GM21737 (cell line): ENCODE measurements around the gene APBB2.
A peak's percentile ranks its signal among the peaks of the same experiment; 100 is the strongest.
"Not testable (repeated sequence)": the region's sequence is repeated elsewhere in the genome, so short reads cannot be mapped to it uniquely, and the experiment has no call there.

Experiments used
- ATAC-seq: cut with Tn5 transposase; IDR thresholded peaks from one replicate; pipeline ENCODE4 v1.9.1; 2021; ENCODE audit warnings: mild to moderate bottlenecking, moderate library complexity; ENCODE audit not compliant: unreplicated experiment

APBB2 gene

DNA sequence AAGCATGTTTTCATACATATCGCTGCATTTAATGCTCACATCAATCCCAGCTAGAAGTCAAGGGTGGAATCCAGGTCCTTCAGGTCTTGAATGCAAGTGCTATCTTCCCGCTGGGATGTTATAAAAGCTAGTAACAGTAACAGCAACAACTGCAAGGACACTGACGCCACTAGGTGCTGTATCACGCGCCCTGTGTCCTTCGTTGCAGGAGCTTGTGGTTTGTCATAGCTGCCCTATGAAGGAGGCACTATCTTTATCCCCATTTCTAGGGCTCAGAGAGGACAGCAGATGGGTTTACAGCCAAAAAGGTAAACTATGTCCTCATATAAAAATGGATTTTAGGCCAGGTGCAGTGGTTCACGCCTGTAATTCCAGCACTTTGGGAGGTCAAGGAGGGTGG is 261.7 kb downstream of the APBB2 start:
- no peak for ATAC-seq

DNA sequence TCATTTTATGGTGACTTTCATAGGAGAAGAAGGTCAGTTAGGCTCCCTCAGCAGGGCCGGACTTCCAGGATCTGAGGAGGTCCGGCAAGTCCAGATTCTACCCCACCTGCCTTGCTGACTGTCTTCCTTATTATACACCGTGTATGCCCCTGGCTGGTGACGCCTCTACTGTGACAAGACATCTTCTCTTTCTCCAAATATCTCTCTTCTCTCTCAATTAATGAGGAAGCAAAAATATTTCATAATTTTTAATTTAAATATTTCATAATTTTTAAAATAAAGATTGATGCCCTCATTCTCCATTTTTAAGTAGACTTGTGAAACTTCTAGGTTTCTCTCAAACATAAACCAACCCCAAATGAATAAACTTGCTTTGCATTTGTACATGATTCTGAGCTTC is 262.1 kb downstream of the APBB2 start:
- ATAC-seq, result no peak

DNA sequence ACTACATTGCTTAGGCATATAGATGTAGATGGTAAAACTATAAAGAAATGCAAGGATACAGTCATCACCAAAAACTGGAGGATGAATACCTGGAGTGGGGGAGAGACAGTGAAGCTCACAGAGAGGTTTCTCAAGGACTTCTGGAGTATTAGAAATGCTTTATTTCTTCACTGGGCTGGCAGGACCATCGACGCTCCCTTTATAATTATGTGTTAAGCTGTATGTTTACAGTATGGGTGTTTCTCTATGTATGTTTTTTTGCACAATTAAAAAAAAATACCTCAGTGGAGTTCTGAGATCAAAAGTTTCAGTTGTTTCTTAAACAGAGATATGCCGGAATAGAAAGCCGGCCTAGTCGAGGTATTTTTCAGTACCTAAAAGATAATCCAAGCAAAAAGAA is 263.3 kb downstream of the APBB2 start:
- no peak for ATAC-seq

DNA sequence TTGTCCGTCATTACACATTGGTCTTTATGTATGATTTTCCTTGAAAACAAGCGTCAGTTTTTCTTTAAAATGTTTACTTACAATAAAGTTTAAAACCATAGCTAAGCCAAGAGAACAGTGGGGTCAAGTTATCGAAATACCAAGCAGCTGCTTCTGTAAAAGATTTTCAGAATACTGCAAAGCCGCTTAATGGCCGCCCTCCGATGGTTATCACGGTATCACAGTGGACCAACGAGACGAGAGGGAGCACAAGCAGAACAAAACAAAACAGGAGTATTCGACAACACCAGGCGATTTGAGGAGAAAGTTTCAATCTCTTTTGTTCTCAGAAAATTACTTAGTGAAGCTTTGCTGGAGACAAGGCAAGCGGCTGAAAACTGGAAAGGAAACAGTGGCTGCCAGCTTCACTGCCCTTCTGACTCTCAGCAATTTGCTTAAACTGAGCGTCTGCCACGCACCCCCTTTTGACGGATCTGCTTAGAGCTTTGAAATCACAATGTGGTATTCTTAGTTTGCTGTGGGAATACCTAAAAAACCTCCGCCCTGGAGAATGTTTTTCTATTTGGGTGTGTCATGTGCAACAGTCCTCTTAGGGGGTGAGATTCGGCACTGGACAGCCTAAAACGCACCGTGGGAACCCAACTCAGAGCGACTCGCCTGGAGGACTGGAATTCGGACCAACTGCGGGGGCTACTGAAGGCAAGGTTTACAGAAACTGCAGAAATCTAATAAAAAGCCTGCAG is 264.8 kb downstream of the APBB2 start:
- ATAC-seq, result no peak

DNA sequence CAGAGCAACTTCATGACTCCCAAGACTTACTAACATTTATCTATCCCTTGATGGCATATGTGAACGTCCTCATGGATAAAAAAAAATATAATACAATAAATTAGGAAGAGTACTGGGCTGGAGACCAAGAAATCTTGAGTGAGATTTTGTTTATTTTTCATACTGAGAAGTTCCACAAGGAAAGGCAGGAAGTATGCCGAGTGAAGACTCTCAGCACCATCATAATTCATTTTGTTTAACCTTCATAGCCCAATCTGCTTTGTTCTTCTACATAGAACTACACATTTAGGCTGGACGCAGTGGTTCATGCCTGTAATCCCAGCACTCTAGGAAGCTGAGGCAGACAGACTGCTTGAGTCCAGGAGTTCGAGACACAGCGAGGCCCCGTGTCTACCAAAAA is 266.3 kb downstream of the APBB2 start:
- no peak for ATAC-seq

DNA sequence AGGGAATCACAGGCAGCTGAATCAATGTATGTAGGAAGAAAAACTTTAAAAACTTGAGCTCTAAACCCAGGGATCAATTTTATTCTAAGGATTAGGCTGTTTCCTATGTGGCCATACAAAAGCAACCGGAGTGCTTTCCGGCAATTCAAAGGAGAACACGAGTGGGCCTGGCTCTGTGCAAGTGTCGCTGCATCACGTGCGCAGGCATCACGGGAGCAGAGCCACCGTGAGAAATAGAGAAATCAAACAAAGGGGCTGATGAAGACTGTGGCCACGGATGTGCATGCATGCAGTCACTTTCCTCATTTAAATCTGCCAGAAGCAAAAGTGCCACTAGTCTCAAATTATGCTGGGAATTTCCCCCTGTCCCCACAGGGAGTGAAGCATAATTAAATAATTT is 267.7 kb downstream of the APBB2 start:
- no peak for ATAC-seq

DNA sequence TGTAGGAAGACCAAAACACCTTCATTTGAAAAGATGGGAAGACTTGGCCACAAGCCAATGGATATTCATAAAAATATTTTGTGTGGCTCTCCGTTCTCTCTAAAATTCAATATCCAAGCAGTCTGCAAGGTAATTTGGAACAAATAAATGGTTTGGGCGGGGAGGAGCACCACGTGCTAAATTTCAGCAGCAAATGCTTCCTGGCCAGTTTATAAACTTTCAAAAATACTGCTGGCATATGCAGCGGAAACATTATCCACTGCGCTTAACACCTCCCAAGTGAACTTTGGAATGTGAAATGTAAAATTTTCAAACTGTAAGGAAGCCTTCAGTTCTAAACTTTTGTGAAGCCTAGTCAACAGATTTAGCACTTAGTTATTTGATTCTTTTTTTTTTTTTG is 273.6 kb downstream of the APBB2 start:
- no peak for ATAC-seq

DNA sequence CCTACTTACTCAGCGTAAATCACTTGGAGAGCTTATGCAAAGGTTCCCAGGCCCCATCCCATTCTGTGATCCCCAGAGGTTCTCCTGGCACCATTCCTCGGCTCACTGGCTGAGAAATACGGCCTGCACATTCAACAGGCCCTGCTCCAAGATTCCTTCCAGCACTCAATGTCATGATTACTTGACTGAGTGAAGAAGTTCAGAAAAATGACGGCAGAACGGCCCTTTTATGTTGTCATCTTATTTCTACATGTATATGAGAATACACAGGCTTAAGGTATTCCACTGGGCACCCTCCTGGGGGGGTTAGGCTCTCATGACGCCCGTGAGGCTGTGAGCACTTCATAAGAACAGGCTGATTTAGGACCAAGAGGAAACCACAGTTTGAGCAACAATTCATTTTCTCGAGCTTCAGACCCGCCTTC is 274.0 kb downstream of the APBB2 start:
- no peak for ATAC-seq

DNA sequence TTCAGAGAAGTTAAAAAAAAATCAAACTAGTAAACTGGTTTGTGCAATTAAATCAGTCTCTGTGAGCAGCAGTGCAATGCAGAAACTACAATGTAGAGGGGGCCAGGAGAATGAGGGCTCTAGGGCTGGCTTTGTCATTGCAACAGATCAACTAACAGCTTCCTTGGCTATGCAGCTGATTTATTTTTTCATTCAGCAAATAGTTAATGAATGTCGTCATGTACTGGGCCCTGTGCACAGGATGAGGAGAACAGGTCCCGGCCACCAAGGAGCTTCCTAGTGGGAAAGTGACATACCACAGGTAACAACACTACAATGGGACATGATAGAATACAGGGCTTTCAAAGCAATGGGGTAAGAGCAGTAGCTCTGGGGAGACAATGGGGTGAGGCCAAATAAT is 274.5 kb downstream of the APBB2 start:
- ATAC-seq, result no peak

DNA sequence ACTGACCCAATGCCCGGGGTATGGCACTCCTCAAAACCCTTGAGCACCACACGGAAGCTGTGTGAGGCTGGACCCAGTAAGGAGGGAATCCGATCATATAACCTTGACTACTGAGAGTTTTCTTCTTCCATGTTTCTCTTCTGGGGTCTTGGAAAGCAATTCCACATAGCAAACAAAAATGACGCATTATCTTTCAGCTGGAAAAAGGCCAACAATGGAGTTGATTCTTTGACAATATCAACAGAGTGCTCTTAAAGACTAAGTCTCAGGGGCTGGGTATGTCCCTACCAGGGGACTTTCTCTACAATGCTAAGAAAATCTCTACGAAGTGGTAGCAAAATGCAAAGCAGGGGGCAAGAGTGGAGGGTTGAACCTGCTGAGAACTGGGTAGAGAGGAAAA is 276.0 kb downstream of the APBB2 start:
- ATAC-seq, result no peak

DNA sequence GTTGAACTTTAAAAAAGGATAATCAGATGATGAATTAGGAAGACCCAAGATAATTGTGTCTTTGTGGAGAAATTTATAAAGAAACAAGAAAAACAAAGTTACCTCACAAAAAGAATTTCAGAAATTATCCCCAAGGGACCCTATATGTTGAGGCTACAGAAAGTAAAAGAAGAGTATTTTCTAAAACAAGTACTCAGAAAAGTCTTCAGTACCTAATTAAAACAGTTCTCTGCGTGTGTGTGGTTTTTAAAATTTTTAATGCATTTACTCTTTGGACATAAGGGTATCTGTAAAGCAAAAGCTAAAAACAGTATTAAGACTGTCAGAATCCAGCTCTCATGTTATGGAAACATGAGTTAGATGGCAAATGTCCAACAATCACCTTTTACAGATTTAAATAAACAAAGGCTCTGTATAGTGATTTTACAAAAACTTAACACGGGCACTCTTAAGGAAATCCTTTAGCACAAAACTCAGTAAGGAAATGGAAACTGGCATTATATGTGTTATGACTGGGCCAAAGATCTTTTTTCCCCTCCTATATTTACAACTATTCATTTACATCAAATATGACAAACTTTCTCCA is 277.1 kb downstream of the APBB2 start:
- no peak for ATAC-seq

DNA sequence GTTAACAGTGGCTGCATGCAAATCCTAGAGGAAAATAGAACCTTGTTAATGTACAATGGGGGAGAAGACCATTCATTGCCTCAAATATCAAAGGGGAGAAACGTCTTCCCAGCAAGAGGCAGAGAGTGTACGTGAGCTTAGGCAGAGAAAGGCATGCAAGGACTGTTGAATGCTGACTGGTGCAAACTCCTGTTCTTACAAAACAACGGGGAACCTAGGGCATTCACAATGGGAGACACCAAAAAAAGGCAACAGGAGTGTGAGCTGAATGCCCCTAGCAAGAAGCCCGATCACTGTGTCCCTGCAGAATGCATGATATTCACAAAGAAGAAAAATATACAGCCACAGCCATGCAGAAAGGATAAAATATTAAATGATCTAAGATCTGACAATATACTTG is 279.7 kb downstream of the APBB2 start:
- ATAC-seq, result no peak

DNA sequence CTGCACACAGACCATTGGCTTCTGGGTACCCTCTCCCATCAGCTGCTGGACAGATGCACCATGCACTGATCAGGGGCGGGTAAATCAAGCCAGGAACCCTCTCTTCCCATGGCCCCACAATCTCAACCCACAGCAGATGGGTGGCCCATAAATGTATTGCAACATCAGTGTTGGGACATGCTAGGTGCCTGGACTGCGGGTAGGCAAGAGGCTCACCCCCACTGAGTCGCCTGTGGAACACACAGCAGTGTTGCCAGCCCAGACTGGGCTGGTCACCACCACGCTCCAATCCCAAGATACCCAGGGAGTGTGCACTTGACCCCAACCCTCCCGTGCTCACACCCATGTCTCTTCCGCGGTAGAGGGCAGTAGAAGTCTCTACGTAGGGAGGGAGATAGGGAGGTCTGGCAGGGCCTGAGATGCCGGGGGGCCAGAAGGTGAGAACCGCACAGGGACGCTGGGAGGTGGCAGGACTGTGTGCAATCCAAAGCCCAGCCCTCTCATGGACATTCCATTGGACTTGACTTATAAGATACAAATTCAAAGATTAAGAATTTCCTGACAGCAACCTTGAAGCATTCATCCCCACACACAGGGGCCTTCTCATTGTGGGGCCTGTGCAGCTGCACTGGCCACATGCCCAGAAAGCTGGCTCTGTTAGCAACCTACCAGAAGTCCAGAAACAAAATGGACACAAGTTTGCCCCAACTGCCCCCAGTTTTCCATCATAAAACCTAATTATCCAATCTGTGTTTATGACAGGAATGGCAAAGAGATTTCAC is 280.9 kb downstream of the APBB2 start:
- ATAC-seq, result no peak

DNA sequence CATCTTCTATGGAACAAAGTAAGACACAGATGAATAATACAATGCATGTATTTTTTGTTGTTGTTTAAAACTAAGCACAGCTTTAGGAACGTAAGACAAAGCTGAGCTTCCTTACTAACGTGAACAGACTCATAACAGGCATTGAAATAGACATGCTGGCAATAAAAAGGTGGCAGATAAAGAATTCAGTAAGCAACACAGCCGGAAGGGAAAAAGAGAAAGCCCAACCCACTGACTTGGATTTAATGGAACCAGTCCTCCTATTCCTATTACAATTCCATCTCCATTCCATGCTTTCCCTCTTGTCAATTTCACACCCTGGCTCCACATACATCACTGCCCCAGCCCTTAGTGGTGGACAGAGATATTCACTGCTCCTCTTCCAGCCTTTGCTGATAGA is 282.5 kb downstream of the APBB2 start:
- no peak for ATAC-seq

DNA sequence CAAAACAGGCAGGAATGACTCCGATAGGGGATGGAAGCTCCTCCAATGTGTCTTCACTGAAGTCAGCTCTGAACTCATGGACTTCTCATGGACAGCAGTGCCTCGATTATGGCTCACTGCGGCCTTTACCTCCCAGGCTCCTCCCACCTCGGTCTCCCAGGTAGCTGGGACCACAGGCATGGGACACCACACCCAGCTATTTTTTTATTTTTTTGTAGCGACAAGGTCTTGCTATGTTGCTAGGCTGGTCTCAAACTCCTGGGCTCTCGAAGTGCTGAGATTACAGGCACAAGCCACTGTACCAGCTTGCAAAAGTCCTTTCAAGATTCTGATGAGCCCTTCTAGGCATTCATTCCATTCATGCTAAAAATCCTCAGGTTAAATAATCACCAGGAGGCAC is 283.1 kb downstream of the APBB2 start:
- ATAC-seq, result no peak

DNA sequence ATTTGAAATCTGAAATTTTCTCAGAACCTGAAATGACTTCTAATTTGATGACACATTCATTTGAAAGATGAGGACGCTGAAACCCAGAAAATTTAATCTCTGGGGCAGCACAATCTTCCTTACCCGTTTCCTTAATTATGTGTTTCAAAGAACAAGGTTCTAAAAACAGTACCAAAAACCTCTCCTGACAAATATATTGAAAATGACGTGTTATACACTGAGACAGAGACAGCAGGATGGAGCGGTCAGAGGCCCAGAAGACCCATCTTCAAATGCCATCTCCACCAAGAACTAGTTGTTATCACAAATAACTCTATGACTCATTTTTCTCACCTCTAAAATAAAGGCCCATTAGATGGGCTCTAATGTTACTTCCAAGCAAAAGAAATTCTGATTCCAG is 287.3 kb downstream of the APBB2 start:
- ATAC-seq, result no peak

DNA sequence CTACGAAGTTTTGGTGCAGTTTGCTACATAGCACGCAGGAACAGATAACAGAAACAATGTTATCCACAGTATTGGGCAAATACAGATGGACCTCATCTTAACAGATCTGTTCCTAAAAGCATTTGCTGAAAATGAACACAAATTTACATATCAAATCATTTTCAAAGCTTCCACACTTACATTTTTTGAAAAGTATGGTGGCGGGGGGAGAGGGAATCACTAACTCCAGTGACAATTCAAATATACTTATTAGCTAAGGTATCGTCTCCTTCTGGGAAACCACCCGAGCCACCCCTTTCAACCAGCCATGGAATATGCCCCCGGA is 289.6 kb downstream of the APBB2 start:
- ATAC-seq, result no peak

DNA sequence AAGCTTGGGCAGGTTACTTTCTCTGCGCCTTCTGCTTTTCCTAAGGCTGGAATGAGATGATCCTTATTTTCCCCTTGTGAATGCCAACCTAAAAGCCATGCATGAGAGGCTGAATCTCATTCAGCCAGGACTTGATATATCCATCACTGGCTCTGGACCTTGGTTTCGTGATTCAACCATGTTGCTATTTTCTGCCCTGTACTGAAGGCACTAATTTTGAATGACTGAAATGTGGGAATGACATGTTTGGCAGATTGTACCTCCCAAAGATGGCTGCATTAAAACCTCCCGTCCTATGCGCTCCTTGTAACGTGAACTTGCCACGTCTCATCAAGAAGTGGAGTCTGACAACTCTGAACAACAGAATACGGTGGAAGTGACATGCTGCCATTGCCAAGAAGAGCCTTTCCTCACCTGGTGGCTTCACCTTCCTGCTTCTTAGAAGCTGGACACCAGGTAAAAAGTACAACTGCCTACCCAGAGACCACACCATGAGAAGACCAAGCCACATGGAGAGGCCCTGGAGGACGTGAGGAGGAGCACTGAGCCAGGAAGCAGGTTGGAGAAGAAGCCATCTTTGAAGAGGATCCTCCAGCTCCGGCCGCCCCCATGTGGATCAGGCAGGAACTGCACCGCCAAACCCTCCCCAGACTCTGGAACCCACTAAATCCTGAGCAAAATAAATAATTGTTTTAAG is 290.1 kb downstream of the APBB2 start:
- ATAC-seq, result peak; percentile 65

DNA sequence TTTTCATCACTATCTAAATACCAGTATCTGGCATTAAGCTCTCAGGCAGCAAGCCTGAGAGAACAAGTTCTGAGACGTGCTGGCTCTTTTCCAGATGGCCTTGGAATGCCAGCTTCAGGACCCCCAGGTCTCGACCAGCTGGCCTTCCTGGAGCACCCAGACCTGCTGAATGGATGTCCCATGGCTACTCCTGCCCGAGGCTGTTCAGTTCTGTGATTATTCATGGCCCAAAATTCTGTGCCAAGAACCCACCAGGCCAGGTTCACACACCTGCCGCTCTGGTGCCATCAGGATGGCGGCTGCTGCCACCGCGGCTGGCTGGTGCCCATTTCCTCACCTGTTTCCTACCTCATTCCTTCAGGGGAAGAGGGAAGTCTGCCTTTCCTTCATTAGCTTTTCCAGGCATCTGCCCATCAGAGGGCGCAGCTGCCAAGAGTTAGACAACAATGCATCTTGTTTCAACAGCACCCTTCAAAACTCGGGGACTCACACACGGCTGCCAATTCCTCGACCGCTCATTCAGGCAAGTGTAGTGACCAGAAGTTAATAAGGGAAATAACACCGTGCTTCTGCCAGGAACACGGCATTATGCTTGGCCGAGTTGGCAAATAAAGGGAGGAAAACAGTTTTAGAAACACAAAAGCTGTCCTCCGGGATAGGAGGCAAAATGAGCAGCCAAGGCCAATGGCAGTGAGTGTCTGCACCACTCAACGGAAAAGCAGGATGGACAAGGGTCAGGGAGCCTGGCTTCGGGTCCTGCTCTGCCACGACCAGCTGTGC is 290.8 kb downstream of the APBB2 start:
- ATAC-seq, result no peak

DNA sequence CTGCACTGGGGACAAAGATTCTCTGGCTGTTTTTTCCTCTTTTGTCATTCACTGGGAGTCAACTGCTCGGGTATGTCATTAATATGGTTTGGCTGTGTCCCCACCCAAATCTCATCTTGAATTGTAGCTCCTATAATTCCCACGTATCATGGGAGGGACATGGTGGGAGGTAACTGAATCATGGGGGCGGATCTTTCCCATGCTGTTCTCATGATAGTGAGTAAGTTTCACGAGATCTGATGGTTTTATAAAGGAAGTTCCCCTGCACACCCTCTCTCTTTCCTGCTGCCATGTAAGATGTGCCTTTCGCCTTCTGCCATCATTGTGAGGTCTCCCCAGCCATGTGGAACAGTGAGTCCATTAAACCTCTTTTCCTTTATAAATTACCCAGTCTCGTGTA is 294.4 kb downstream of the APBB2 start:
- ATAC-seq, result not testable (repeated sequence)

DNA sequence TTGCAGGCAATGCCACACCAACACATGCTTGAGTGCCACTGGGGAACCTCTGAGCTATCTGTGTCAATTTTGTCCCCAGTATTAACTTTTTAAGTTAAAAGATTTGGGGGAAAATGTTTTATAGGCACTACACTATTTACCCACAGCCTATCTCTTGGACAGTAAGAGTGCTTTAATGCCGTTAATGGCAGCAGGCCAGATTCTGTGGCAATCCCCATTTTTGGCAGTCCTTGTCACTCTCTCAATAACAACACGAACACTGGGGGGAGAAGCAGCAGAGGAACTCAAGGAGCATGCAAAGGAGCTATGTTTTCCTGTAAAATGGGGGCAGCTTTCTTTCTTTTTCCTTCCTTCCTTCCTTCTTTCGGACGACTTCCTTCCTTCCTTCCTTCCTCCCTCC is 296.0 kb downstream of the APBB2 start:
- no peak for ATAC-seq
